Posterior vena cava (tissue), 2 donors: Measurements from ENCODE around the gene XDH. TPM values are rescaled to one million over a fixed set of nuclear protein-coding genes. Genes with fewer than 3 reads are reported as not detected.

Experiments
- DNase-seq: peaks from one replicate; pipeline ENCODE4 v3.0.0-alpha.2; 2020; ENCODE audit warnings: low spot score
- intact Hi-C, 2 donors: fragments of 100-400 bp; cut with DNase I; formaldehyde crosslinking; loops; one replicate each; pipeline versions ENCODE4 v1.14.1 to v1.14.2; 2022 to 2023
- total RNA-seq, 2 donors: library from RNA; stranded (reverse); fragmentation: NEBNext Ultra II Directional; extraction: Animal tissue kit (Norgen Biotek cat#: 25700); gene quantifications; one replicate each; pipeline ENCODE4 v1.2.1, GENCODE V29; 2021
- donor health status: DM: yes; HTN: yes; CAD: no.
- donor health status: DM: yes; HTN: yes; CAD: no.

The XDH gene
- total RNA-seq, 2 donors from 2014 or later, result not detected

- intact Hi-C loops, result no loop called here
- DNase-seq, result no peak
Observed at GRCh38 chr2:31314761-31315160, 99.8 kb downstream of the XDH start.

- intact Hi-C loops, result no loop called here
- DNase-seq, result no peak
Observed at GRCh38 chr2:31312898-31313297, 101.6 kb downstream of the XDH start.

- no peak for DNase-seq
- intact Hi-C loops, result no loop called here
Observed at GRCh38 chr2:31304816-31305215, 109.7 kb downstream of the XDH start.

- intact Hi-C loops, result no loop called here
- no peak for DNase-seq
Observed at GRCh38 chr2:31302940-31303563, 111.5 kb downstream of the XDH start.

GRCh38 chr2:31300309-31300708 lies 114.2 kb downstream of the XDH start:
- intact Hi-C loops, result no loop called here
- no peak for DNase-seq

GRCh38 chr2:31299547-31299946 lies 115.0 kb downstream of the XDH start:
- intact Hi-C loops, result loop anchor here in 1 of 2 donors (5.0 kb wide), 1 partner anchor 62 kb away; no protein-coding TSS in a partner anchor
- no peak for DNase-seq

- intact Hi-C loops, result loop anchor here in 1 of 2 donors (5.0 kb wide), 1 partner anchor 60 kb away; no protein-coding TSS in a partner anchor
Observed at GRCh38 chr2:31297751-31298150, 116.8 kb downstream of the XDH start.

GRCh38 chr2:31296641-31297287 lies 117.8 kb downstream of the XDH start:
- intact Hi-C loops, result loop anchor here in 1 of 2 donors (5.0 kb wide), 1 partner anchor 59 kb away; no protein-coding TSS in a partner anchor
- DNase-seq, result no peak

More at GRCh38 chr2:31297751-31298150, 116.8 kb downstream of the XDH start:
- no peak for DNase-seq

- DNase-seq, result no peak
- intact Hi-C loops, result no loop called here
Observed at GRCh38 chr2:31294196-31294595, 120.3 kb downstream of the XDH start.

- no peak for DNase-seq
- intact Hi-C loops, result loop anchor here in 1 of 2 donors (10.0 kb wide), 1 partner anchor 733 kb away; no protein-coding TSS in a partner anchor
Observed at GRCh38 chr2:31287654-31288053, 126.9 kb downstream of the XDH start.

- no peak for DNase-seq
- intact Hi-C loops, result loop anchor here in 1 of 2 donors (10.0 kb wide), 1 partner anchor 732 kb away; no protein-coding TSS in a partner anchor
Observed at GRCh38 chr2:31286961-31287550, 127.5 kb downstream of the XDH start.

- intact Hi-C loops, result loop anchor here in 1 of 2 donors (10.0 kb wide), 1 partner anchor 731 kb away; no protein-coding TSS in a partner anchor
- no peak for DNase-seq
Observed at GRCh38 chr2:31286230-31286629, 128.3 kb downstream of the XDH start.

Other genes starting within 250 kb of the XDH start
- gene CAPN14, start 197.2 kb downstream of the XDH start, total RNA-seq, result under 1 TPM; 0.09 to 0.14 TPM
- 10 to 100 TPM; 17.4 to 28.7 TPM for gene EHD3, start 180.6 kb downstream of the XDH start, total RNA-seq
- gene SRD5A2, start 166.2 kb upstream of the XDH start, total RNA-seq, result not detected